ENCODE data around the gene GRID2.

DNA sequence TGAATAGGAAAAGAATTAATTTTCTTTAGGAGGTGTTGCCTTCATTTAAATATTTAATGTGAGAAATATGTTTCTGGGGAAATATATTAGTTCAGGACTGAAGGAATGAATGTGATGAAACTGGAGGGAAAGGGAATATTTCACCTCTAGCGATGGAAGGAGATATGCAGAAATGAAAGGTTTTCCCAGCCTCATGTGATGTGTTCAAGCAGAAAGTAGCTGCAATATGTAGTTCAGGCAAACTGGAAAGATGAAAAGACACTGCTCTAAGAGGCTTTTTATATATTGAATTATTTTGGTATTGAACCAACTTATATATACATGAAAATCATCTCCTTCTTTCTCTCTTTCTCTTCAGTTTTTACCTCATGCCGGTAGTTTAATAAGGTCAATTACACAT, 3.4 kb downstream of the GRID2 start:
- no peak for TF ChIP-seq POLR2A (IDR thresholded peaks at IDR 0.05)
- TF ChIP-seq, protein P1, sequence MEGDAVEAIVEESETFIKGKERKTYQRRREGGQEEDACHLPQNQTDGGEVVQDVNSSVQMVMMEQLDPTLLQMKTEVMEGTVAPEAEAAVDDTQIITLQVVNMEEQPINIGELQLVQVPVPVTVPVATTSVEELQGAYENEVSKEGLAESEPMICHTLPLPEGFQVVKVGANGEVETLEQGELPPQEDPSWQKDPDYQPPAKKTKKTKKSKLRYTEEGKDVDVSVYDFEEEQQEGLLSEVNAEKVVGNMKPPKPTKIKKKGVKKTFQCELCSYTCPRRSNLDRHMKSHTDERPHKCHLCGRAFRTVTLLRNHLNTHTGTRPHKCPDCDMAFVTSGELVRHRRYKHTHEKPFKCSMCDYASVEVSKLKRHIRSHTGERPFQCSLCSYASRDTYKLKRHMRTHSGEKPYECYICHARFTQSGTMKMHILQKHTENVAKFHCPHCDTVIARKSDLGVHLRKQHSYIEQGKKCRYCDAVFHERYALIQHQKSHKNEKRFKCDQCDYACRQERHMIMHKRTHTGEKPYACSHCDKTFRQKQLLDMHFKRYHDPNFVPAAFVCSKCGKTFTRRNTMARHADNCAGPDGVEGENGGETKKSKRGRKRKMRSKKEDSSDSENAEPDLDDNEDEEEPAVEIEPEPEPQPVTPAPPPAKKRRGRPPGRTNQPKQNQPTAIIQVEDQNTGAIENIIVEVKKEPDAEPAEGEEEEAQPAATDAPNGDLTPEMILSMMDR (IDR thresholded peaks at IDR 0.05): no peak
